A549 (cell line): ENCODE measurements around the gene ANKRD39. TPM values are rescaled to one million over a fixed set of nuclear protein-coding genes. Genes with fewer than 3 reads are reported as not detected.

Experiments
- ATAC-seq, 2 experiments: fragments of 200-7000 bp in 1 of 2; fragments of >200 bp in 1 of 2; cut with Nextera tagmentation in 1 of 2; cut with Tn5 transposase in 1 of 2; 3 replicates each; pipeline versions ENCODE4 v1.8.0 to v1.9.1; 2018 to 2020; ENCODE audit warnings: mild to moderate bottlenecking in 1 of 2, moderate library complexity in 1 of 2
- CTCF ChIA-PET: fragments of 300-600 bp; sonication (Branson Sonifier 250); formaldehyde crosslinking; extraction: SDS; loops from one replicate; lab custom pipeline; 2021; ENCODE audit warnings: antibody characterized with exemption, inconsistent platforms; lab: Yijun Ruan, JAX
- POLR2A ChIA-PET: fragments of 350-600 bp; formaldehyde crosslinking; extraction: SDS; loops from one replicate; lab custom pipeline; 2021; ENCODE audit warnings: antibody characterized with exemption, inconsistent platforms; lab: Yijun Ruan, JAX
- DNase-seq, 2 experiments: peaks; one replicate each; pipeline versions ENCODE4 v3.0.0 to v3.0.0-alpha.2; 2011 to 2016; ENCODE audit warnings: low read depth in 1 of 2, low spot score in 1 of 2
- FAIRE-seq: peaks from 2 replicates; lab custom pipeline; 2011; peaks lifted over from hg19 to GRCh38; lab: Jason Lieb, UNC
- H3K27ac ChIP-seq, 2 experiments: fragments of >200 bp; sonication (Bioruptor Twin); formaldehyde crosslinking; 3 replicates each; pipeline ENCODE4 v1.5.1; 2016 to 2017
- H3K4me1 ChIP-seq: fragments of >200 bp; sonication (Bioruptor Twin); formaldehyde crosslinking; 3 replicates; pipeline ENCODE4 v1.6.1; 2016
- H3K4me2 ChIP-seq: fragments of >200 bp; sonication (Bioruptor Twin); formaldehyde crosslinking; 3 replicates; pipeline ENCODE4 v1.6.1; 2016
- H3K4me3 ChIP-seq: fragments of >200 bp; sonication (Bioruptor Twin); formaldehyde crosslinking; 3 replicates; pipeline ENCODE4 v1.5.1; 2016
- H3K9me3 ChIP-seq: fragments of >200 bp; sonication (Bioruptor Twin); formaldehyde crosslinking; 3 replicates; pipeline ENCODE4 v1.6.1; 2016
- BHLHE40 ChIP-seq: IDR thresholded peaks from 2 replicates; pipeline ENCODE4 v1.6.1; 2012; ENCODE audit warnings: low read depth, low read length, inconsistent platforms
- CHD2 ChIP-seq: fragments of 150-350 bp; IDR thresholded peaks from 2 replicates; pipeline ENCODE4 v1.6.1; 2014; ENCODE audit warnings: low read length; ENCODE audit not compliant: partially characterized antibody
- ESRRA ChIP-seq: fragments of 150-350 bp; IDR thresholded peaks from 2 replicates; pipeline ENCODE4 v1.6.1; 2014; ENCODE audit warnings: mild to moderate bottlenecking, low read length, borderline replicate concordance
- FOSL2 ChIP-seq, 2 experiments: fragments of 450-650 bp in 1 of 2; fragments of >200 bp in 1 of 2; sonication (Bioruptor Twin) in 1 of 2; formaldehyde crosslinking; IDR thresholded peaks; 2 replicates each; pipeline versions ENCODE4 v1.5.0 to v1.6.1; 2016 to 2020; ENCODE audit warnings: mild to moderate bottlenecking in 1 of 2, moderate library complexity in 1 of 2
- GATA3 ChIP-seq: IDR thresholded peaks from 2 replicates; pipeline ENCODE4 v1.6.1; 2012; ENCODE audit warnings: borderline replicate concordance
- HEYL ChIP-seq: fragments of 250-450 bp; sonication (Bioruptor Pico); IDR thresholded peaks from 2 replicates; pipeline ENCODE4 v1.8.0; 2021; ENCODE audit warnings: mild to moderate bottlenecking, moderate library complexity
- HOXB5 ChIP-seq: fragments of 250-450 bp; sonication (Bioruptor Pico); IDR thresholded peaks from 2 replicates; pipeline ENCODE4 v1.5.0; 2020; ENCODE audit warnings: mild to moderate bottlenecking, moderate library complexity
- MAZ ChIP-seq: fragments of 150-350 bp; IDR thresholded peaks from 2 replicates; pipeline ENCODE4 v1.6.1; 2014; ENCODE audit warnings: antibody characterized with exemption, low read depth, low read length, borderline replicate concordance
- NPAS2 ChIP-seq: fragments of 250-450 bp; sonication (Bioruptor Pico); IDR thresholded peaks from 2 replicates; pipeline ENCODE4 v1.8.0; 2022; ENCODE audit warnings: mild to moderate bottlenecking, moderate library complexity, borderline replicate concordance
- NR3C1 ChIP-seq: fragments of >200 bp; sonication (Bioruptor Twin); formaldehyde crosslinking; IDR thresholded peaks from 3 replicates; pipeline ENCODE4 v1.6.1; 2017
- PHF8 ChIP-seq: fragments of 200-600 bp; sonication (generic); IDR thresholded peaks from 2 replicates; pipeline ENCODE4 v1.6.1; 2016; ENCODE audit warnings: low read depth, mild to moderate bottlenecking, antibody characterized with exemption, moderate library complexity, borderline replicate concordance
- RAD21 ChIP-seq, 2 experiments: fragments of >200 bp in 1 of 2; sonication (Bioruptor Twin) in 1 of 2; formaldehyde crosslinking in 1 of 2; IDR thresholded peaks in 1 of 2; conservative IDR thresholded peaks in 1 of 2; 2 replicates in 1 of 2; 3 replicates in 1 of 2; pipeline ENCODE4 v1.6.1; 2012 to 2018; ENCODE audit warnings: inconsistent platforms in 1 of 2
- RCOR1 ChIP-seq: fragments of 150-350 bp; IDR thresholded peaks from 2 replicates; pipeline ENCODE4 v1.6.1; 2014; ENCODE audit warnings: antibody characterized with exemption, low read length, low read depth
- RNF2 ChIP-seq: fragments of 200-600 bp; sonication (generic); IDR thresholded peaks from 2 replicates; pipeline ENCODE4 v1.6.1; 2016; ENCODE audit warnings: low read depth, mild to moderate bottlenecking, antibody characterized with exemption, moderate library complexity, borderline replicate concordance
- SMC3 ChIP-seq: fragments of >200 bp; sonication (Bioruptor Twin); formaldehyde crosslinking; IDR thresholded peaks from 3 replicates; pipeline ENCODE4 v1.6.1; 2018; ENCODE audit warnings: inconsistent platforms
- SREBF2 ChIP-seq: fragments of 450-650 bp; IDR thresholded peaks from 2 replicates; pipeline ENCODE4 v1.6.1; 2014; ENCODE audit warnings: mild to moderate bottlenecking, moderate library complexity
- TFCP2L1 ChIP-seq: fragments of 250-450 bp; sonication (Bioruptor Pico); IDR thresholded peaks from 2 replicates; pipeline ENCODE4 v1.5.0; 2021; ENCODE audit warnings: mild to moderate bottlenecking
- ZFP36 ChIP-seq: fragments of 450-650 bp; IDR thresholded peaks from 2 replicates; pipeline ENCODE4 v1.6.1; 2014; ENCODE audit warnings: borderline replicate concordance; ENCODE audit not compliant: partially characterized antibody
- ZNF302 ChIP-seq: fragments of 250-450 bp; sonication (Bioruptor Pico); IDR thresholded peaks from 2 replicates; pipeline ENCODE4 v1.9.0; 2021; ENCODE audit warnings: inconsistent platforms, mild to moderate bottlenecking, moderate library complexity
- WGBS: methylation state at CpG from one replicate; pipeline ENCODE4 v1.1.6; 2017; ENCODE audit errors: missing lambda C conversion rate; 5-methylcytosine and 5-hydroxymethylcytosine counted together
- polyA plus RNA-seq, 4 experiments: library from polyadenylated mRNA; depleted of rRNA in 3 of 4; stranded (reverse); fragments of >200 nt; fragmentation: RNase III in 1 of 4; extraction: RNeasy Plus Mini Kit Qiagen cat#74134 plus additional on column Dnase treatment in 1 of 4; gene quantifications; 2 replicates in 3 of 4; 3 replicates in 1 of 4; pipeline ENCODE4 v1.2.3, GENCODE V29; 2011 to 2017
- TF ChIP-seq, protein P1 (sequence below): fragments of 450-650 bp; IDR thresholded peaks from 2 replicates; pipeline ENCODE4 v1.6.1; 2014; ENCODE audit warnings: antibody characterized with exemption
- TF ChIP-seq, protein P2 (sequence below): fragments of >200 bp; sonication (Bioruptor Twin); formaldehyde crosslinking; IDR thresholded peaks from 3 replicates; pipeline ENCODE4 v1.6.1; 2016

ANKRD39 gene
- polyA plus RNA-seq, 2 of the 4 experiments (the other 2 are of a cell fraction), result 6.3 to 16.4 TPM

DNA sequence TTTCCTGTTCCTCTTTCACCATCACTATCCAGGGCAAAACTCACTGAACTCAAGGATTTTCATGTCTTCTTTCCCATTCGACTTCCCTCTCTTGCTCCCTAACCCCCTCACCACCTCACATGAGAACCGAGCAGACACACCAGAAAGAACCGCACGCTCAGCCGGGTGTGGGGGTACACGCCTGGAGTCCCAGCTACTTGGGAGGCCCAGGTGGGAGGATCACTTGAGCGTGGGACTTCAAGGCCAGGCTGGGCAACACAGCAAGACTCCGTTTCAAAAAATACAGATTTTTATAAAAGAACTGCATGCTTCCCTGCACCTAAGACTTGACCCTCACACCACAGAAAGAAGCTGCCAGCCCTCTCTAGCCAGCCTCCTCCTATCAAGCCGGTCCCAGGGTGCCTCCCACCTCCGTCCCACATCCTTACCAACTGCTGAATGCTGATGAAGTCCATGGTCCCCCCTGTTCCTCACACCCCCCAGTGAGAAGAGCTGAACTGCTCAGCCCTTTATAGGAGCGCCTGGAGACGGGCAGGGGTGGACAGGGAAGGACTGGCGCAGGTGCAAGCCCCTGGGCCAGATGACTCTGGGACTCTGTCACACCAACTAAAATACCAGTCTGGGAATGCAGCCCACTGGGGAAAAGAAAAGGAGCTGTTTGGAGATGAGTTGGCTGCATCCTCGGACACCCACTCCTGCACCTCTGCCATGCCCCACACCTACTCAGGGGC lies 14.1 kb downstream of the ANKRD39 start, which contains the start of gene ANKRD23:
ANKRD23 (minus strand) TSS at position 484 of the 731 bp plus-strand sequence; CDS start at position 455, 29 bp downstream.
- TF ChIP-seq SREBF2, result no peak
- TF ChIP-seq CHD2, result no peak
- no peak for TF ChIP-seq ZNF302
- CTCF ChIA-PET, result interaction anchor here (1.2 to 1.9 kb wide), 5 partner anchors 9 to 26 kb away, joined by 3 to 7 read pairs (median 5); partner anchors contain the start of genes ANKRD39 and SEMA4C
- no peaks in the 10 kb centered on the region for H3K9me3 ChIP-seq
- ATAC-seq (0 out of 6 replicates have a peak, but pooled peaks of 1 of the 2 experiments have one; percentile 15), FAIRE-seq (no peak), DNase-seq (no peak)
- no peak within 1 kb of the TSS for H3K4me2 ChIP-seq
- POLR2A ChIA-PET, result no interaction called here
- 94% methylated on average over 14 of the region's 14 CpGs for WGBS
- no peak within 1 kb of the TSS for H3K4me3 ChIP-seq
- H3K27ac ChIP-seq, result no peak within 1 kb of the TSS
- H3K4me1 ChIP-seq, result no peaks in the 10 kb centered on the region

- Histone ChIP-seq H3K4me1 (no peaks in the 10 kb centered on the region), H3K4me3 (no peak overlapping the region), H3K9me3 (no peaks in the 10 kb centered on the region), H3K27ac (no peak overlapping the region), H3K4me2 (no peak overlapping the region)
- POLR2A ChIA-PET, result no interaction called here
- WGBS, result 88% methylated on average over 7 of the region's 7 CpGs
- DNase-seq (no peak), ATAC-seq (no peak), FAIRE-seq (no peak)
- CTCF ChIA-PET, result interaction anchor here (1.3 to 1.9 kb wide), 3 partner anchors 10 to 27 kb away, joined by 4 to 7 read pairs (median 5); partner anchors contain the start of genes ANKRD39 and SEMA4C
- TF ChIP-seq SMC3 (no peak), CHD2 (no peak), NR3C1 (no peak), FOSL2 (IDR thresholded peaks at IDR 0.05) (no peak), FOSL2 (CRISPR knock-in tag; IDR thresholded peaks at IDR 0.05) (no peak), RCOR1 (no peak), MAZ (no peak), RAD21 (conservative IDR thresholded peaks at IDR 0.05 in 1 of 2, IDR thresholded peaks at IDR 0.05 in 1 of 2) (no peak)
Measured at GRCh38 chr2:96842600-96842999, 15.2 kb downstream of the ANKRD39 start.

GRCh38 chr2:96841701-96842495 lies 15.9 kb downstream of the ANKRD39 start:
- Histone ChIP-seq H3K9me3 (no peaks in the 10 kb centered on the region), H3K27ac (no peak overlapping the region), H3K4me1 (no peaks in the 10 kb centered on the region), H3K4me2 (no peak overlapping the region), H3K4me3 (no peak overlapping the region)
- peak in 1 of 2 experiments; percentile 5; a peak in 1 of 6 replicates for ATAC-seq
- POLR2A ChIA-PET, result no interaction called here
- no peak for FAIRE-seq
- WGBS, result 92% methylated on average over 13 of the region's 16 CpGs
- CTCF ChIA-PET, result interaction anchor here (1.4 to 1.9 kb wide), 2 partner anchors 11 to 16 kb away, joined by 5 to 7 read pairs; partner anchors contain the start of gene ANKRD39
- TF ChIP-seq BHLHE40 (no peak), NPAS2 (CRISPR knock-in tag) (no peak), SMC3 (no peak), RNF2 (no peak), HOXB5 (CRISPR knock-in tag) (no peak), HEYL (CRISPR knock-in tag) (no peak), ESRRA (no peak), ZFP36 (no peak), RCOR1 (no peak), GATA3 (no peak), TFCP2L1 (CRISPR knock-in tag) (no peak), PHF8 (no peak)
- TF ChIP-seq, protein P1, sequence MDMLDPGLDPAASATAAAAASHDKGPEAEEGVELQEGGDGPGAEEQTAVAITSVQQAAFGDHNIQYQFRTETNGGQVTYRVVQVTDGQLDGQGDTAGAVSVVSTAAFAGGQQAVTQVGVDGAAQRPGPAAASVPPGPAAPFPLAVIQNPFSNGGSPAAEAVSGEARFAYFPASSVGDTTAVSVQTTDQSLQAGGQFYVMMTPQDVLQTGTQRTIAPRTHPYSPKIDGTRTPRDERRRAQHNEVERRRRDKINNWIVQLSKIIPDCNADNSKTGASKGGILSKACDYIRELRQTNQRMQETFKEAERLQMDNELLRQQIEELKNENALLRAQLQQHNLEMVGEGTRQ, result no peak
- TF ChIP-seq, protein P2, sequence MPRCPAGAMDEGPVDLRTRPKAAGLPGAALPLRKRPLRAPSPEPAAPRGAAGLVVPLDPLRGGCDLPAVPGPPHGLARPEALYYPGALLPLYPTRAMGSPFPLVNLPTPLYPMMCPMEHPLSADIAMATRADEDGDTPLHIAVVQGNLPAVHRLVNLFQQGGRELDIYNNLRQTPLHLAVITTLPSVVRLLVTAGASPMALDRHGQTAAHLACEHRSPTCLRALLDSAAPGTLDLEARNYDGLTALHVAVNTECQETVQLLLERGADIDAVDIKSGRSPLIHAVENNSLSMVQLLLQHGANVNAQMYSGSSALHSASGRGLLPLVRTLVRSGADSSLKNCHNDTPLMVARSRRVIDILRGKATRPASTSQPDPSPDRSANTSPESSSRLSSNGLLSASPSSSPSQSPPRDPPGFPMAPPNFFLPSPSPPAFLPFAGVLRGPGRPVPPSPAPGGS, result no peak
- DNase-seq, result no peak
